ENCODE results near the gene CST3. TPM values are rescaled to one million over a fixed set of nuclear protein-coding genes. Genes with fewer than 3 reads are reported as not detected.

The CST3 gene
- total and polyA plus RNA-seq, 7 experiments from 2014 or later: 1.7 to 520 (median 20.5) TPM

- Histone ChIP-seq H3K36me3 (ENCODE audit: control insufficient read depth in 2 of 3, insufficient read depth in 3 of 3, low read length in 3 of 3) (no peaks in the 10 kb centered on the region), H3K9me3 (ENCODE audit: control insufficient read depth in 2 of 3, low read length in 3 of 3) (no peaks in the 10 kb centered on the region), H3K27me3 (ENCODE audit: control insufficient read depth in 2 of 2, insufficient read depth in 2 of 2, low read length in 2 of 2) (no peaks in the 10 kb centered on the region), H3K4me3 (ENCODE audit: low read length) (no peak overlapping the region), H3K27ac (ENCODE audit: low read depth, low read length) (no peak overlapping the region), H3K4me1 (ENCODE audit: control insufficient read depth in 2 of 2, insufficient read depth in 2 of 2, low read length in 2 of 2) (no peaks in the 10 kb centered on the region)
- no peak overlapping the region for H3K27ac Mint-ChIP-seq
- POLR2A ChIA-PET: no interaction called here
- peaks cover 17 to 39% (median 20%) of the 10 kb centered on the region in 5 donors for H3K27me3 Mint-ChIP-seq
- peaks cover 0 to 4% (median 0%) of the 10 kb centered on the region in 5 donors for H3K36me3 Mint-ChIP-seq
- intact Hi-C loops (cut with micrococcal nuclease): no loop called here
- H3K9me3 Mint-ChIP-seq: no peaks in the 10 kb centered on the region
- H3K4me3 Mint-ChIP-seq: no peak overlapping the region
- ATAC-seq (no peak), DNase-seq (no peak)
- CTCF ChIA-PET: no interaction called here
- H3K4me1 Mint-ChIP-seq: peaks cover under 1 to 9% (median 6%) of the 10 kb centered on the region in 7 donors
These were observed 3.5 kb downstream of the CST3 start for GRCh38 chr20:23634044-23634801.

GRCh38 chr20:23632711-23633573 is 4.8 kb downstream of the CST3 start:
- no peaks in the 10 kb centered on the region for H3K9me3 Mint-ChIP-seq
- Histone ChIP-seq H3K36me3 (ENCODE audit: control insufficient read depth in 2 of 3, insufficient read depth in 3 of 3, low read length in 3 of 3) (no peaks in the 10 kb centered on the region), H3K4me1 (ENCODE audit: control insufficient read depth in 2 of 2, insufficient read depth in 2 of 2, low read length in 2 of 2) (no peaks in the 10 kb centered on the region), H3K27ac (ENCODE audit: low read depth, low read length) (no peak overlapping the region), H3K9me3 (ENCODE audit: control insufficient read depth in 2 of 3, low read length in 3 of 3) (no peaks in the 10 kb centered on the region), H3K4me3 (ENCODE audit: low read length) (no peak overlapping the region), H3K27me3 (ENCODE audit: control insufficient read depth in 2 of 2, insufficient read depth in 2 of 2, low read length in 2 of 2) (no peaks in the 10 kb centered on the region)
- ChIA-PET CTCF (no interaction called here), POLR2A (no interaction called here)
- DNase-seq: no peak
- peaks cover 0 to 4% (median 0%) of the 10 kb centered on the region in 5 donors for H3K36me3 Mint-ChIP-seq
- H3K4me1 Mint-ChIP-seq: peaks cover 0 to 9% (median 6%) of the 10 kb centered on the region in 7 donors
- H3K27ac Mint-ChIP-seq: no peak overlapping the region
- intact Hi-C loops (cut with micrococcal nuclease): no loop called here
- peaks cover 16 to 39% (median 20%) of the 10 kb centered on the region in 5 donors for H3K27me3 Mint-ChIP-seq
- ATAC-seq: no peak
- no peak overlapping the region for H3K4me3 Mint-ChIP-seq

GRCh38 chr20:23631981-23632710 is 5.6 kb downstream of the CST3 start:
- no peaks in the 10 kb centered on the region for H3K36me3 ChIP-seq (ENCODE audit: control insufficient read depth in 2 of 3, insufficient read depth in 3 of 3, low read length in 3 of 3)
- intact Hi-C loops (cut with micrococcal nuclease): no loop called here
- CTCF ChIA-PET: no interaction called here
- Mint-ChIP-seq H3K27me3 (peaks cover 16 to 39% (median 20%) of the 10 kb centered on the region in 5 donors), H3K27ac (no peak overlapping the region), H3K4me3 (no peak overlapping the region), H3K36me3 (peaks cover 0 to 4% (median 0%) of the 10 kb centered on the region in 5 donors), H3K4me1 (peaks cover 0 to 7% (median 6%) of the 10 kb centered on the region in 7 donors), H3K9me3 (no peaks in the 10 kb centered on the region)
- POLR2A ChIA-PET: no interaction called here
- H3K9me3 ChIP-seq (ENCODE audit: control insufficient read depth in 2 of 3, low read length in 3 of 3): no peaks in the 10 kb centered on the region
- H3K27ac ChIP-seq (ENCODE audit: low read depth, low read length): no peak overlapping the region
- DNase-seq (no peak), ATAC-seq (no peak)
- H3K4me1 ChIP-seq (ENCODE audit: control insufficient read depth in 2 of 2, insufficient read depth in 2 of 2, low read length in 2 of 2): no peaks in the 10 kb centered on the region
- no peak overlapping the region for H3K4me3 ChIP-seq (ENCODE audit: low read length)
- no peaks in the 10 kb centered on the region for H3K27me3 ChIP-seq (ENCODE audit: control insufficient read depth in 2 of 2, insufficient read depth in 2 of 2, low read length in 2 of 2)

GRCh38 chr20:23631226-23631822 is 6.4 kb downstream of the CST3 start:
- H3K27ac Mint-ChIP-seq: no peak overlapping the region
- intact Hi-C loops (cut with micrococcal nuclease): no loop called here
- ChIA-PET CTCF (no interaction called here), POLR2A (no interaction called here)
- ATAC-seq (no peak), DNase-seq (no peak)
- no peaks in the 10 kb centered on the region for H3K36me3 ChIP-seq (ENCODE audit: control insufficient read depth in 2 of 3, insufficient read depth in 3 of 3, low read length in 3 of 3)
- no peaks in the 10 kb centered on the region for H3K27me3 ChIP-seq (ENCODE audit: control insufficient read depth in 2 of 2, insufficient read depth in 2 of 2, low read length in 2 of 2)
- H3K9me3 ChIP-seq (ENCODE audit: control insufficient read depth in 2 of 3, low read length in 3 of 3): no peaks in the 10 kb centered on the region
- peaks cover 8 to 31% (median 12%) of the 10 kb centered on the region in 5 donors for H3K27me3 Mint-ChIP-seq
- no peaks in the 10 kb centered on the region for H3K36me3 Mint-ChIP-seq
- no peaks in the 10 kb centered on the region for H3K4me1 ChIP-seq (ENCODE audit: control insufficient read depth in 2 of 2, insufficient read depth in 2 of 2, low read length in 2 of 2)
- no peak overlapping the region for H3K4me3 Mint-ChIP-seq
- no peak overlapping the region for H3K4me3 ChIP-seq (ENCODE audit: low read length)
- H3K27ac ChIP-seq (ENCODE audit: low read depth, low read length): no peak overlapping the region
- H3K9me3 Mint-ChIP-seq: no peaks in the 10 kb centered on the region
- H3K4me1 Mint-ChIP-seq: peaks cover 0 to 4% (median 0%) of the 10 kb centered on the region in 7 donors

GRCh38 chr20:23630392-23630849 is 7.3 kb downstream of the CST3 start:
- H3K4me1 Mint-ChIP-seq: peaks cover 0 to 4% (median 0%) of the 10 kb centered on the region in 7 donors
- H3K27me3 Mint-ChIP-seq: peaks cover 7 to 22% (median 8%) of the 10 kb centered on the region in 5 donors
- H3K4me1 ChIP-seq (ENCODE audit: control insufficient read depth in 2 of 2, insufficient read depth in 2 of 2, low read length in 2 of 2): no peaks in the 10 kb centered on the region
- H3K36me3 ChIP-seq (ENCODE audit: control insufficient read depth in 2 of 3, insufficient read depth in 3 of 3, low read length in 3 of 3): no peaks in the 10 kb centered on the region
- no peak overlapping the region for H3K4me3 ChIP-seq (ENCODE audit: low read length)
- no peak overlapping the region for H3K27ac Mint-ChIP-seq
- H3K36me3 Mint-ChIP-seq: no peaks in the 10 kb centered on the region
- intact Hi-C loops (cut with micrococcal nuclease): no loop called here
- no peaks in the 10 kb centered on the region for H3K9me3 Mint-ChIP-seq
- POLR2A ChIA-PET: no interaction called here
- no peak overlapping the region for H3K4me3 Mint-ChIP-seq
- CTCF ChIA-PET: no interaction called here
- no peaks in the 10 kb centered on the region for H3K9me3 ChIP-seq (ENCODE audit: control insufficient read depth in 2 of 3, low read length in 3 of 3)
- H3K27ac ChIP-seq (ENCODE audit: low read depth, low read length): no peak overlapping the region
- ATAC-seq (no peak), DNase-seq (no peak)
- H3K27me3 ChIP-seq (ENCODE audit: control insufficient read depth in 2 of 2, insufficient read depth in 2 of 2, low read length in 2 of 2): no peaks in the 10 kb centered on the region

- H3K36me3 ChIP-seq (ENCODE audit: control insufficient read depth in 2 of 3, insufficient read depth in 3 of 3, low read length in 3 of 3): no peaks in the 10 kb centered on the region
- no peaks in the 10 kb centered on the region for H3K9me3 ChIP-seq (ENCODE audit: control insufficient read depth in 2 of 3, low read length in 3 of 3)
- no peak overlapping the region for H3K4me3 Mint-ChIP-seq
- DNase-seq: no peak
- ChIA-PET POLR2A (no interaction called here), CTCF (no interaction called here)
- no peak overlapping the region for H3K27ac Mint-ChIP-seq
- intact Hi-C loops (cut with micrococcal nuclease): no loop called here
- H3K4me1 Mint-ChIP-seq: peaks cover 0 to 2% (median 0%) of the 10 kb centered on the region in 7 donors
- ATAC-seq: no peak
- H3K27ac ChIP-seq (ENCODE audit: low read depth, low read length): no peak overlapping the region
- no peak overlapping the region for H3K4me3 ChIP-seq (ENCODE audit: low read length)
- H3K27me3 ChIP-seq (ENCODE audit: control insufficient read depth in 2 of 2, insufficient read depth in 2 of 2, low read length in 2 of 2): no peaks in the 10 kb centered on the region
- no peaks in the 10 kb centered on the region for H3K9me3 Mint-ChIP-seq
- peaks cover 4 to 17% (median 7%) of the 10 kb centered on the region in 5 donors for H3K27me3 Mint-ChIP-seq
- no peaks in the 10 kb centered on the region for H3K36me3 Mint-ChIP-seq
- no peaks in the 10 kb centered on the region for H3K4me1 ChIP-seq (ENCODE audit: control insufficient read depth in 2 of 2, insufficient read depth in 2 of 2, low read length in 2 of 2)
These were observed 8.0 kb downstream of the CST3 start for GRCh38 chr20:23629542-23630391.
